Neural crest cell (in vitro differentiated cells): ENCODE results near the gene FOXI1. TPM values are rescaled to one million over a fixed set of nuclear protein-coding genes. Genes with fewer than 3 reads are reported as not detected.
"Not testable (repeated sequence)": the region's sequence is repeated elsewhere in the genome, so short reads cannot be mapped to it uniquely, and the experiment has no call there.

Source experiments
- DNase-seq: peaks from one replicate; pipeline ENCODE4 v3.0.0; 2021; ENCODE audit warnings: low read depth, mixed read lengths, low spot score
- H3K27ac Mint-ChIP-seq: one replicate; pipeline ENCODE4 v1.8.0; 2021; ENCODE audit warnings: mild to moderate bottlenecking, mixed read lengths; ENCODE audit not compliant: unreplicated experiment
- H3K27me3 Mint-ChIP-seq: 2 replicates; pipeline ENCODE4 v1.8.0; 2021; ENCODE audit warnings: low read depth, mild to moderate bottlenecking, mixed read lengths
- H3K36me3 Mint-ChIP-seq: 2 replicates; pipeline ENCODE4 v1.8.0; 2021; ENCODE audit warnings: low read depth, mild to moderate bottlenecking, mixed read lengths
- H3K4me1 Mint-ChIP-seq: 2 replicates; pipeline ENCODE4 v1.8.0; 2021; ENCODE audit warnings: mixed read lengths
- H3K4me3 Mint-ChIP-seq: one replicate; pipeline ENCODE4 v1.8.0; 2021; ENCODE audit warnings: mild to moderate bottlenecking, mixed read lengths
- H3K9me3 Mint-ChIP-seq: 2 replicates; pipeline ENCODE4 v1.8.0; 2021; ENCODE audit warnings: mixed read lengths
- total RNA-seq: library from RNA; stranded (reverse); gene quantifications from 2 replicates; pipeline ENCODE4 v1.2.1, GENCODE V29; 2021
- TF ChIP-seq, protein P1 (sequence below): fragments of 200-600 bp; sonication (generic); conservative IDR thresholded peaks from 2 replicates; pipeline ENCODE4 v1.5.0; 2021; ENCODE audit warnings: antibody characterized with exemption, mild to moderate bottlenecking

Gene FOXI1
- total RNA-seq, 1 donor from 2014 or later, result not detected

DNA sequence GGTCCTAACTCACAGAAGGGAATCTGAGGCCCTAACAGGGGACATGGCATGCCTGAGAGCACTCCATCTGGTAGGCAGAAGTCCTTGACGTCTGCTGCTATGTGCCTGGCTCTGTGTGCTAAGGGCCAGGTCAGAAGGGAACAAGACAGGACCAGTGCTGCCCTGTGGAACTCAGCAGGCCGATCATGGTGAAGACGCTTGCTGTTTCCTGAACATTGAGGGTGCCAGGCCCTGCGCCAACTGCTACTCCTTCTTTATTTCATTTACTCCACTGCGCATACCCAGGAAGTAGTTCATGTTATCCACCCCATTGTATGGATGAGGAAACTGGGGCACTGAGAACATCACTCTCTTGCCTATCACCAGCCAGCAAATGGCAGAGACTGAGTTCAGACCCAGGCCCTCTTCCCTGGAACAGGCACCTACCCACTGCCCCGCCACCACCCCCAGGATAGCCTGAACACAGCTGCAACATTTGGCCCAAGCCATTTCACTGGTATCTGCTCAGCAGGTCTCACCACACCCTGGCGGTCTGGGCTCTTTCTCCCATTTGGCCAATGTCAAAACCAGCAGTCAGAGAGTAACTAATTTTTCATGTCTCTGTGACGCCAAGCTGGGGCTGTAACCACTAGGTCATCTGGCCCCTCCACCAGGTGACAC, 24.8 kb upstream of the FOXI1 start:
- H3K9me3 Mint-ChIP-seq, result no peaks in the 10 kb centered on the region
- H3K4me1 Mint-ChIP-seq, result no peaks in the 10 kb centered on the region
- H3K27ac Mint-ChIP-seq, result no peak overlapping the region
- H3K27me3 Mint-ChIP-seq, result peaks cover 6% of the 10 kb centered on the region
- no peak for DNase-seq
- TF ChIP-seq, protein P1, sequence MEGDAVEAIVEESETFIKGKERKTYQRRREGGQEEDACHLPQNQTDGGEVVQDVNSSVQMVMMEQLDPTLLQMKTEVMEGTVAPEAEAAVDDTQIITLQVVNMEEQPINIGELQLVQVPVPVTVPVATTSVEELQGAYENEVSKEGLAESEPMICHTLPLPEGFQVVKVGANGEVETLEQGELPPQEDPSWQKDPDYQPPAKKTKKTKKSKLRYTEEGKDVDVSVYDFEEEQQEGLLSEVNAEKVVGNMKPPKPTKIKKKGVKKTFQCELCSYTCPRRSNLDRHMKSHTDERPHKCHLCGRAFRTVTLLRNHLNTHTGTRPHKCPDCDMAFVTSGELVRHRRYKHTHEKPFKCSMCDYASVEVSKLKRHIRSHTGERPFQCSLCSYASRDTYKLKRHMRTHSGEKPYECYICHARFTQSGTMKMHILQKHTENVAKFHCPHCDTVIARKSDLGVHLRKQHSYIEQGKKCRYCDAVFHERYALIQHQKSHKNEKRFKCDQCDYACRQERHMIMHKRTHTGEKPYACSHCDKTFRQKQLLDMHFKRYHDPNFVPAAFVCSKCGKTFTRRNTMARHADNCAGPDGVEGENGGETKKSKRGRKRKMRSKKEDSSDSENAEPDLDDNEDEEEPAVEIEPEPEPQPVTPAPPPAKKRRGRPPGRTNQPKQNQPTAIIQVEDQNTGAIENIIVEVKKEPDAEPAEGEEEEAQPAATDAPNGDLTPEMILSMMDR, result no peak
- H3K36me3 Mint-ChIP-seq, result no peaks in the 10 kb centered on the region
- no peak overlapping the region for H3K4me3 Mint-ChIP-seq

DNA sequence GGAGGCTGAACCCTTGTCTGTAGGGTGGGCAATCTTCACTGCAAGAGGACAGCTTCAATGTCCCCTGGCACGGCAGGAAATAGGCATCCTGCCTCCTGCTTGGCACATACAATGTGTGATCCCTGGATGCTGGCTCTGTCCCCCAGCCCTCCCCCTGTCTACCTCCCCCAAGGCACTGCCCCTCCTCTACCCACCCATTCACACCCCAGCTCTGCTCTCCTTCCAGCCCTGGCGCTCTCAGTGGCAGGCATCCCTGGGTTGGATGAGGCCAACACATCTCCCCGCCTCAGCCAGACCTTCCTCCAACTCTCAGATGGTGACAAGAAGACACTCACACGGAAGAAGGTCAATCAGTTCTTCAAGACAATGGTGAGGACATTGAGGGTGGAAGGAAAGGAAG, 24.1 kb upstream of the FOXI1 start:
- Mint-ChIP-seq H3K4me1 (no peaks in the 10 kb centered on the region), H3K27me3 (peaks cover 6% of the 10 kb centered on the region), H3K27ac (no peak overlapping the region), H3K9me3 (no peaks in the 10 kb centered on the region), H3K4me3 (no peak overlapping the region), H3K36me3 (no peaks in the 10 kb centered on the region)
- no peak for DNase-seq
- TF ChIP-seq, protein P1, result no peak

DNA sequence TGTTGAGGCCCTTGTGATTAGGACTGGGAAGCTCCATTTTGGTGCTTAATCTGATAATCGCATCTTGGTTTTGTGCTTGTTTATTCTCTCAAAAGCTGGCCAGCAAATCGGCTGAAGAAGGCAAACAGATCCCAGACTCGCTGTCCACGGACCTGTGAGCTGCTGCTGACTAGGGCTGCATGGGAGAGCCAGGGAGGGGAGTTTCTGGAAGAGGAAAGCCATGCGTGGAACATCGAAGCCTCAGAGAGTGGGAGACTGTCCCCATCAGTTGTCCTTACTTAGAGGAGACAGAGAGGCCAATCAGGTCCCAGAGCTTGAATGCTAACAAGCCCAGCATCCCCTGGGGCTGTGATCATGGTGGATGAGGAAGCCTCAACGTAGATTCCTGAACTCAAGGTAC, 23.0 kb upstream of the FOXI1 start:
- Mint-ChIP-seq H3K36me3 (no peaks in the 10 kb centered on the region), H3K27ac (no peak overlapping the region), H3K9me3 (peaks cover 2% of the 10 kb centered on the region), H3K4me3 (no peak overlapping the region), H3K27me3 (peaks cover 6% of the 10 kb centered on the region), H3K4me1 (no peaks in the 10 kb centered on the region)
- DNase-seq, result no peak
- TF ChIP-seq, protein P1, result no peak

DNA sequence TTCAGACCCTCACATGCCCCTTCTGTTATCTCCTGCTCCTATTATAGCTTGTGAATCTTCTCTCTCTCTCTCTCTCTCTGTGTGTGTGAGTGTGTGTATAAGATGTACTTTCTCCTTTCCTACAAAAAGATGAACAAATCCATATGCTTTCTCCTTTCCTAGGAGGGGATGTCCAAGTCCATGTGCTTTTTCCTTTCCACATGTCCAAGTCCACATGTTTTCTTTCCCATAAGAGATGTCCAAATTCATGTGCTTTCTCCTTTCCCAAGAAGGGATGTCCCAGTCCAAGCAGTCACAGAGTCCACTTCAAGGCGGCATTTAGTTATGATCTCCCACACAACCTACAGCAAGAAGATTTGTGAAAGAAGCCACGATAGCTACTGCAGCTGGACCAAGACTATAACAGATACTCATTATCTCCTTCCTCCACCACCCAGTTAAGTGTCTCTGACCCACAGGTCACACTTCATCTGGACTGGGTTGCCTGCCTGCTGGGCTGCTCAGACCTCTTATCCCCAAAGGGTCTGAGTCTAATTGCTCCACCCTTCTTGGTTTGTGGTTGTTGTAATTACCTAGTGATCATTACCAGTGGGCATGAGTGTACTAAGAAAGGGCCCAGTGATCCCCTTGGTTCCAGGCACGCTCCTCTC, 18.4 kb upstream of the FOXI1 start:
- no peak overlapping the region for H3K27ac Mint-ChIP-seq
- H3K4me1 Mint-ChIP-seq, result no peaks in the 10 kb centered on the region
- no peaks in the 10 kb centered on the region for H3K36me3 Mint-ChIP-seq
- no peak overlapping the region for H3K4me3 Mint-ChIP-seq
- DNase-seq, result no peak
- H3K27me3 Mint-ChIP-seq, result no peaks in the 10 kb centered on the region
- peaks cover 2% of the 10 kb centered on the region for H3K9me3 Mint-ChIP-seq
- TF ChIP-seq, protein P1, result no peak

DNA sequence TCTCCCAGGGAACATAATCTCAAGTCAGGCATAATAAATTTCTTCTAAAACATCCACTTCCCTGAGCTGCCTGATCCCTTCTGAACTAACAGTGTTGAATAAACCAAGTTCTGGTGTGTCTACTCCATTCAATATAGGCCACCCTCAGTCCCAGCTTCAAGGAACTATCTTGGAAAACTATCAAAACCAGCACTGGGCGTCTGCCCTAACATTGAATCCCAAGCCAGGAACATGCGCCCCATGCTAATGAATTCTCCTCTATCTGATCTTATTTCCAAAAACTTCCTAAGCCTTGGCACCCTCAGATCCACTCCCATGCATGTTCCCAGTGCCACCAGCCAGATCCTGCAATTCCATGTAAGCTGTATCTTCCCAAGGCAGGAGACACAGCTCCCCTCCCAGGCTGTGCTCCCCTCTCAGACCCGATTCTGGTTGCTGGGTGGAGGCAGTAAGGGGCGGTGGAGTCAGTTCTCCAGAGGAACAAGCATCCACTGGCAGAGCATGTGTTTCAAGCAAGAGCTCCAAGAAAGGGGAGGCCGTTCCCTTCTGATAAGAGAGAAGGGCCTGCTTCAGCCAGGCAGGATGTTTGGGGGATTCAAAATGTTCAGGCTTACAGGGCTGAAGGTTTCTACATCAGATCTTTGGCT, 13.1 kb upstream of the FOXI1 start:
- no peak for DNase-seq
- H3K36me3 Mint-ChIP-seq, result no peaks in the 10 kb centered on the region
- H3K9me3 Mint-ChIP-seq, result no peaks in the 10 kb centered on the region
- H3K4me1 Mint-ChIP-seq, result peaks cover 11% of the 10 kb centered on the region
- TF ChIP-seq, protein P1, result no peak
- H3K4me3 Mint-ChIP-seq, result no peak overlapping the region
- H3K27ac Mint-ChIP-seq, result no peak overlapping the region
- H3K27me3 Mint-ChIP-seq, result no peaks in the 10 kb centered on the region

DNA sequence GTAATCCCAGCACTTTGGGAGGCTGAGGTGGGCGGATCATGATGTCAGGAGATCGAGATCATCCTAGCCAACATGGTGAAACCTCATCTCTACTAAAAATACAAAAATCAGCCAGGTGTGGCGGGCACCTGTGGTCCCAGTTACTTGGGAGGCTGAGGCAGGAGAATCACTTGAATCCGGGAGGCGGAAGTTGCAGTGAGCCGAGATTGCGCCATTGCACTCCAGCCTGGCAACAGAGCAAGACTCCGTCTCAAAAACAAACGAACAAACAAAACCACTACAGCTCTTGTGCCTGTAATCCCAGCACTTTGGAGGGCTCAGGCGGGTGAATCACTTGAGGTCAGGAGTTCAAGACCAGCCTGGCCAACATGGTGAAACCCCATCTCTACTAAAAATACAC, 11.4 kb upstream of the FOXI1 start:
- H3K4me3 Mint-ChIP-seq, result not testable (repeated sequence)

More for the DNA sequence above, 11.4 kb upstream of the FOXI1 start:
- H3K4me1 Mint-ChIP-seq, result peaks cover 16% of the 10 kb centered on the region
- H3K36me3 Mint-ChIP-seq, H3K27ac Mint-ChIP-seq, H3K27me3 Mint-ChIP-seq, H3K9me3 Mint-ChIP-seq, DNase-seq: not testable (repeated sequence)
